ENCODE measurements around the gene BTRC. TPM values are rescaled to one million over a fixed set of nuclear protein-coding genes. Genes with fewer than 3 reads are reported as not detected.
A peak's percentile ranks its signal among the peaks of the same experiment; 100 is the strongest.

Gene BTRC
- total RNA-seq, 1 experiment from 2014 or later = 22.4 TPM

- peaks cover 66% of the 10 kb centered on the region for H3K27me3 Mint-ChIP-seq (ENCODE audit: low read depth)
- peaks cover 33% of the 10 kb centered on the region for H3K4me1 Mint-ChIP-seq
- ChIA-PET POLR2A (interaction anchor here (0.5 to 1.1 kb wide), 3 partner anchors 182 to 357 kb away, joined by 3 to 10 read pairs (median 8); no protein-coding TSS in a partner anchor), CTCF (interaction anchor here (0.8 to 4.6 kb wide), 44 partner anchors 11 to 531 kb away, joined by 3 to 80 read pairs (median 6); partner anchors contain the start of genes DPCD, NPM3 and POLL)
- no peak for TF ChIP-seq AR (CRISPR knock-in tag; IDR thresholded peaks at IDR 0.05)
- no peak for TF ChIP-seq FOXP1 (CRISPR knock-in tag; IDR thresholded peaks at IDR 0.05; ENCODE audit: borderline replicate concordance)
- TF ChIP-seq ZNF423 (CRISPR knock-in tag; IDR thresholded peaks at IDR 0.05) = no peak
- TF ChIP-seq, protein P1, sequence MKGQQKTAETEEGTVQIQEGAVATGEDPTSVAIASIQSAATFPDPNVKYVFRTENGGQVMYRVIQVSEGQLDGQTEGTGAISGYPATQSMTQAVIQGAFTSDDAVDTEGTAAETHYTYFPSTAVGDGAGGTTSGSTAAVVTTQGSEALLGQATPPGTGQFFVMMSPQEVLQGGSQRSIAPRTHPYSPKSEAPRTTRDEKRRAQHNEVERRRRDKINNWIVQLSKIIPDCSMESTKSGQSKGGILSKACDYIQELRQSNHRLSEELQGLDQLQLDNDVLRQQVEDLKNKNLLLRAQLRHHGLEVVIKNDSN (CRISPR knock-in tag; IDR thresholded peaks at IDR 0.05) = no peak
- no peak for TF ChIP-seq ARID4B (CRISPR knock-in tag; IDR thresholded peaks at IDR 0.05; ENCODE audit: borderline replicate concordance)
- TF ChIP-seq, protein P2, sequence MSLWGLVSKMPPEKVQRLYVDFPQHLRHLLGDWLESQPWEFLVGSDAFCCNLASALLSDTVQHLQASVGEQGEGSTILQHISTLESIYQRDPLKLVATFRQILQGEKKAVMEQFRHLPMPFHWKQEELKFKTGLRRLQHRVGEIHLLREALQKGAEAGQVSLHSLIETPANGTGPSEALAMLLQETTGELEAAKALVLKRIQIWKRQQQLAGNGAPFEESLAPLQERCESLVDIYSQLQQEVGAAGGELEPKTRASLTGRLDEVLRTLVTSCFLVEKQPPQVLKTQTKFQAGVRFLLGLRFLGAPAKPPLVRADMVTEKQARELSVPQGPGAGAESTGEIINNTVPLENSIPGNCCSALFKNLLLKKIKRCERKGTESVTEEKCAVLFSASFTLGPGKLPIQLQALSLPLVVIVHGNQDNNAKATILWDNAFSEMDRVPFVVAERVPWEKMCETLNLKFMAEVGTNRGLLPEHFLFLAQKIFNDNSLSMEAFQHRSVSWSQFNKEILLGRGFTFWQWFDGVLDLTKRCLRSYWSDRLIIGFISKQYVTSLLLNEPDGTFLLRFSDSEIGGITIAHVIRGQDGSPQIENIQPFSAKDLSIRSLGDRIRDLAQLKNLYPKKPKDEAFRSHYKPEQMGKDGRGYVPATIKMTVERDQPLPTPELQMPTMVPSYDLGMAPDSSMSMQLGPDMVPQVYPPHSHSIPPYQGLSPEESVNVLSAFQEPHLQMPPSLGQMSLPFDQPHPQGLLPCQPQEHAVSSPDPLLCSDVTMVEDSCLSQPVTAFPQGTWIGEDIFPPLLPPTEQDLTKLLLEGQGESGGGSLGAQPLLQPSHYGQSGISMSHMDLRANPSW (CRISPR knock-in tag; conservative IDR thresholded peaks at IDR 0.05; ENCODE audit: low read depth) = no peak
- no peak for TF ChIP-seq FOXK1 (CRISPR knock-in tag; IDR thresholded peaks at IDR 0.05)
- TF ChIP-seq KAT7 (CRISPR knock-in tag; IDR thresholded peaks at IDR 0.05; ENCODE audit: borderline replicate concordance) = no peak
- TF ChIP-seq NFE2L1 (CRISPR knock-in tag; IDR thresholded peaks at IDR 0.05) = no peak
- TF ChIP-seq E2F1 (CRISPR knock-in tag; IDR thresholded peaks at IDR 0.05) = no peak
- TF ChIP-seq, protein P3, sequence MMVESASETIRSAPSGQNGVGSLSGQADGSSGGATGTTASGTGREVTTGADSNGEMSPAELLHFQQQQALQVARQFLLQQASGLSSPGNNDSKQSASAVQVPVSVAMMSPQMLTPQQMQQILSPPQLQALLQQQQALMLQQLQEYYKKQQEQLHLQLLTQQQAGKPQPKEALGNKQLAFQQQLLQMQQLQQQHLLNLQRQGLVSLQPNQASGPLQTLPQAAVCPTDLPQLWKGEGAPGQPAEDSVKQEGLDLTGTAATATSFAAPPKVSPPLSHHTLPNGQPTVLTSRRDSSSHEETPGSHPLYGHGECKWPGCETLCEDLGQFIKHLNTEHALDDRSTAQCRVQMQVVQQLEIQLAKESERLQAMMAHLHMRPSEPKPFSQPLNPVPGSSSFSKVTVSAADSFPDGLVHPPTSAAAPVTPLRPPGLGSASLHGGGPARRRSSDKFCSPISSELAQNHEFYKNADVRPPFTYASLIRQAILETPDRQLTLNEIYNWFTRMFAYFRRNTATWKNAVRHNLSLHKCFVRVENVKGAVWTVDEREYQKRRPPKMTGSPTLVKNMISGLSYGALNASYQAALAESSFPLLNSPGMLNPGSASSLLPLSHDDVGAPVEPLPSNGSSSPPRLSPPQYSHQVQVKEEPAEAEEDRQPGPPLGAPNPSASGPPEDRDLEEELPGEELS (CRISPR knock-in tag; IDR thresholded peaks at IDR 0.05) = no peak
- TF ChIP-seq ZNF425 (CRISPR knock-in tag; conservative IDR thresholded peaks at IDR 0.05) = no peak
- no peak for TF ChIP-seq SOX15 (CRISPR knock-in tag; IDR thresholded peaks at IDR 0.05)
- TF ChIP-seq MAX (CRISPR knock-in tag; IDR thresholded peaks at IDR 0.05) = no peak
- DNase-seq (ENCODE audit: low spot score) (no peak), ATAC-seq (no peak)
- no peaks in the 10 kb centered on the region for H3K36me3 Mint-ChIP-seq
- H3K4me3 Mint-ChIP-seq = peak overlapping the region; percentile 79
- H3K9me3 Mint-ChIP-seq = no peaks in the 10 kb centered on the region
- no peak overlapping the region for H3K27ac Mint-ChIP-seq
These were observed 217.4 kb downstream of the BTRC start for GRCh38 chr10:101571271-101571925.
